Ovary (tissue), 3 donors: Measurements from ENCODE around the gene SLC49A4.

Experiments used
- EP300 ChIP-seq: sonication (generic); formaldehyde crosslinking; IDR thresholded peaks from one replicate; pipeline ENCODE4 v1.6.1; 2017; ENCODE audit warnings: antibody characterized with exemption
- TF ChIP-seq, protein P1 (sequence below), 3 donors: fragments of 450-650 bp in 2 of 3; fragments of 200-600 bp in 1 of 3; IDR thresholded peaks; one replicate each; pipeline versions ENCODE4 v1.5.1 to v1.8.0; 2016 to 2022; ENCODE audit warnings: antibody characterized with exemption in 3 of 3, mild to moderate bottlenecking in 1 of 3
- donor health status: DM: no; HTN: no; CAD: no.

DNA sequence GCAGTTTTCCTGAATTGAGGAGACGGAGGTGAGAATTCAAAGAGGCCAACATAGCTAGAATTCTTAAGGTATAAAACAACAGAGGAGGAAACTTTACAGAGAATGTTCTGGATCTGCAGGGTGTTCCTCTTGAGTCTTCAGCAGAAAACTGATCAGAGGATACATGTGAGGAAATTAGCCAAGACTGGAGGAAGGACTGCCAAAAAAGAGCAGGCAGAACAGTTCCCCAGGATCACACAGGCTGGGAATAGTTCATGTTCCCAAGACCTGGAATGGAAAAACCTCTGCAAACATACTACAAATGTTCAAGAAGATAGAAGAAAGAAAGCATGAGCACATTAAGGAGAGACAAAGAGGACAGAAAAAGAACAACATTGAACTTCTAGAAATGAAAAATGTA is 7.5 kb downstream of the SLC49A4 start:
- TF ChIP-seq, protein P1, sequence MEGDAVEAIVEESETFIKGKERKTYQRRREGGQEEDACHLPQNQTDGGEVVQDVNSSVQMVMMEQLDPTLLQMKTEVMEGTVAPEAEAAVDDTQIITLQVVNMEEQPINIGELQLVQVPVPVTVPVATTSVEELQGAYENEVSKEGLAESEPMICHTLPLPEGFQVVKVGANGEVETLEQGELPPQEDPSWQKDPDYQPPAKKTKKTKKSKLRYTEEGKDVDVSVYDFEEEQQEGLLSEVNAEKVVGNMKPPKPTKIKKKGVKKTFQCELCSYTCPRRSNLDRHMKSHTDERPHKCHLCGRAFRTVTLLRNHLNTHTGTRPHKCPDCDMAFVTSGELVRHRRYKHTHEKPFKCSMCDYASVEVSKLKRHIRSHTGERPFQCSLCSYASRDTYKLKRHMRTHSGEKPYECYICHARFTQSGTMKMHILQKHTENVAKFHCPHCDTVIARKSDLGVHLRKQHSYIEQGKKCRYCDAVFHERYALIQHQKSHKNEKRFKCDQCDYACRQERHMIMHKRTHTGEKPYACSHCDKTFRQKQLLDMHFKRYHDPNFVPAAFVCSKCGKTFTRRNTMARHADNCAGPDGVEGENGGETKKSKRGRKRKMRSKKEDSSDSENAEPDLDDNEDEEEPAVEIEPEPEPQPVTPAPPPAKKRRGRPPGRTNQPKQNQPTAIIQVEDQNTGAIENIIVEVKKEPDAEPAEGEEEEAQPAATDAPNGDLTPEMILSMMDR (IDR thresholded peaks at IDR 0.05): no peak
- TF ChIP-seq EP300: no peak
